Stimulated activated CD8-positive, alpha-beta memory T cell treated with anti-CD3 and anti-CD28 coated beads, Interleukin-4, amount 100 ng/mL, for 1 hour (primary cell): Measurements from ENCODE around the gene FAM187B.
"Not testable (repeated sequence)": the region's sequence is repeated elsewhere in the genome, so short reads cannot be mapped to it uniquely, and the experiment has no call there.

ENCODE experiments used
- DNase-seq, 2 donors: peaks; one replicate each; pipeline ENCODE4 v3.0.0-alpha.2; 2020; ENCODE audit warnings: low read depth in 2 of 2, low spot score in 1 of 2

The FAM187B gene

DNA sequence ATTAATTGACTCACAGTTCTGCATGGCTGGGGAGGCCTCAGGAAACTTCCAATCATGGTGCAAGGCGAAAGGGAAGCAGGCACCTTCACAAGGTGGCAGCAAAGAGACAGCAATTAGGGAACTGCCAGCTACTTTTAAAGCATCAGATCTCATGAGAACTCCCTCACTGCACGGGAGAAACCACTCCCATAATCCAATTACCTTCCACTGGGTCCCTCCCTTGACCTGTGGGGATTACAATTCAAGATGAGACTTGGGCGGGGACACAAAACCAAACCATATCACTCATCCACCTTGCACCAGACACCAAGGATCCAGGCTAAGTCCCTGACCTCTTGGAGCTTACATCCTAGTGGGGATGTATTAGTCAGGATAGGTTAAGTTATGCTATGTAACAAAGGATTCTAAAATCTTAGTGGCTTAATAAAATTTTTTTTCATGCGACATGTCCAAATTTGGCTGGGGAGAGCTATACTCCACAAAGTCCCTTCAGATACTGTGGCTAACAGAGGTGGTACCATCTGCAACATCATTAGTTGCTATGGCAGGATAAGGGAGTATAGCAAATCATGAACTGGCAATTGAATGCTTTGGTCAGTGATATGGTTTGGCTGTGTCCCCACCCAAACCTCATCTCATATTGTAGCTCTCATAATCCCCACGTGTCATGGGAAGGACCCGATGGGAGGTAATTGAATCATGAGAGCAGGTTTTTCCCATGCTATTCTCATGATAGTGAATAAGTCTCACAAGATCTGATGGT lies 8.3 kb upstream of the FAM187B start:
- no peak for DNase-seq

GRCh38 chr19:35232912-35233311 lies 4.4 kb upstream of the FAM187B start:
- DNase-seq, result no peak

DNA sequence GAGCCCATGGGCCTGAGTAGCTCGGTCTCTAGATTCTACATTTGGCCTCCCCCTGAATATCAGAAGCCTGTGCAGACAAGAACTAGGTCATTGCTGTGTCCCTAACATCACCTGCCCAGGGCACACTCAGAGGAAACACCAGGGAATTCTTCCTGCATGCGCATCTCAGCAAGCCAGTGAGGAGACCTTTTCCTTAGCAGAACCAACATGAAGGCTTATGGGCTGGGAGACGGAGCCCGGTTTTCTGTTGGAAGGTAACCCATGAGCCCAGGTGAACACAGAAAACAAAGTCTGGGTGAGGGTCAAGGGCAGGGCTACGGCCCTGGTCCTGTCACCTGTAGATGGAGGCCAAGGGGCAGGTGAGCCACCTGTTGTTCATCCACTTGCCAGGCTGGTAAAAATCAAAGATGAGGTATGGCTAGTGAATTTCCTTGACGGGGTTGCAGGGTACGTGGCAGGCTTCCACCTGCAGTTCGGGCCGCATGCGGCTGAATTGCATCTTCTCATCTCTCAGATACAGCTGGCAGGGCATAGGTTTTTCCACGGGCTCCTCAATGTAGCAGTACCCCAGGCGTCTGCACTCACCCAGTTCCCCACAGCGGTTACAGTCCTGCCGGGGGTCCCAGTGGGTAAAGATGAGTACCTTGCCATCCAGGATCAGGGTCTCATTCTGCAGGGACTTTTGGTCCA lies 3.6 kb upstream of the FAM187B start:
- no peak for DNase-seq

GRCh38 chr19:35229601-35230000 lies 1.1 kb upstream of the FAM187B start:
- no peak for DNase-seq

DNA sequence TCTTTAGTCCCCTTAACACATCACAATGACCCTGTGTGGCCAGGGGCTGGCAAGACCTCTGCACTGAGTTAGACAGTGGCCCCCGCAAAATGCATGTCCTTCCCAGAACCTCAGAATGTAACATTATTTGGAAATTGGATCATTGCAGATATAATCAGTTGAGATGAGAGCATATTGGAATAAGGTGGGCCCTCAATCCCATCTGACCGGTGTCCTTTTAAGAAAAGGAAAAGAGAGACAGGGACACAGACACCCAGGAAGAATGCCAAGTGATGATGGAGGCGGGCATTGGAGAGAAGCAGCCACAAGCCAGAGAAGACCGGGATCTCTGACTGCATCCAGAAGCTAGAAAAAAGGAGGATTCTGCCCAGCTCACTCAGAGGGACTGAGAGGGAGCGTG lies 1.8 kb downstream of the FAM187B start:
- no peak for DNase-seq

GRCh38 chr19:35225951-35226350 lies 2.6 kb downstream of the FAM187B start:
- DNase-seq, result no peak

DNA sequence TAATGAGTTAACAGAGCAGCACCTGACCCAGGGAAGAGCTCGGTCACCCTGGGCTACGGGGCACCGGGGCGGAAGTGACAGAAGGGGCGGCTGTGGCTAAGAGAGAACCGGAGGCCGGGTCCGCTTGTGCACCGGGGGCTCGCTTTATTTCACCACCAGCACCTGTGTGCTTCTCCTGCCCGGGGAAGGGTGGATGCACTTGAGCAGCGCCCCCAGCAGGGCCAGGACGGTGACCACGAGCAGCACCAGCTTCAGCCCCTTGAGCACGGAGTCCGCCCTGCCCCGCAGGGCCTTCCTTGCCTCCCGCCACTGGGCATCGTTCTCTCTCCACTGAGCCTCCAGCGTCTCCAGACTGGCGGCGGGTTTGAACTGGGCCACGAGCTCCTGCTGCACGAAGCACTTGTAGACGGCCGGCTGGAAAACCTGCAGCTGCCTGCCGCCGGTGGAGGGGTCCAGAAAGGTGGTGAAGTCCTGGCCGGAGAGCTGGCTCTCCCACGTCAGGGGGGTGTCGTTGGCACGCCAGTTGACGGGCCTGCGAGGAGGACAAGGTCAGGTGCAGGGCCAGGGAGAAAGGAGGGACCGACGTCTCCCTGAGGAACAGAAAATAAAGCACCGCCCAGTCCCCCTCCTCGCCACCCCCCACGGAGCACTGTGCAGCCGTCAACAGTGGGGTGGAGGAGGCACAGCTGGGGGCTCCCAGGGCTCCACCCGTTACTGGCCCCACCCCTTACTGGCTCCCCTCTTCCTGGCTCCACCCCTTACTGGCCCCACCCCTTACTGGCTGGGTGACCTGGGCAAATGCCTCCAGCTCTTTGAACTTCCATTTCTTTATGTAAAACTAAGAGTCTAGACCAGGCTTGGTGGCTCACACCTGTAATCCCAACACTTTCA lies 3.6 kb downstream of the FAM187B start:
- DNase-seq, result no peak

- no peak for DNase-seq
Observed at GRCh38 chr19:35223862-35224505, 4.6 kb downstream of the FAM187B start.

GRCh38 chr19:35223084-35223790 lies 5.3 kb downstream of the FAM187B start:
- no peak for DNase-seq

DNA sequence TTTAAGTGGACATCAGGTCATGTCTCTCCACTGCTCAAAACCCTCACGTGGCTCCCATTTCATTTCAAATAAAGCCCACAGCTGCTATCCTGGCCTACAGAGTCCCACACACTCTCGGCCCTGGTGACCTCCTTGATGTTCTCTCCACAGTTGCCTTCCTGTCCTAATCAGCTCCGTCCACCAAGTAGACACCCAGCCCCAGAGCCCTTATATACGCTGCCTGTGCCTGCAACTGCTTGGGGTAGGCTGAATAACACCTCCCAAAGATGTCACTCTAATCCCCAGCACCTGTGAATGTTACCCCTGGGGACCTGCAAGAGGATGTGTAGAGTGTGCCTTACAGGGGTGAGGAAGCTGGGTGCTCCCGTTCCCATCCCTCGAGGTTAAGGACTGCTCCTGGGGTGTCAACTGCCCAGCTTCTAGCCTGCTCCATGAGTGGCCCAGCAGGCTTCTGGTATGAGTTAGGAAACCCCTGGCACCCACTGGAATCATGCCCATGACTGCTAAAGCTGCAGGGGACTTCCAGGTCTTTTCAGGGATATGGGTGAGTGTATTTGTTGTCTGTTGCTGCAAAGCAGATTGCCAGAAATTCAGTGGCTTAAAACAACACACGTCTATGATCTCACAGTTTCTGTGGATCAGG lies 6.0 kb downstream of the FAM187B start:
- no peak for DNase-seq

- DNase-seq, result not testable (repeated sequence)
Observed at GRCh38 chr19:35220973-35221590, 7.5 kb downstream of the FAM187B start.

DNA sequence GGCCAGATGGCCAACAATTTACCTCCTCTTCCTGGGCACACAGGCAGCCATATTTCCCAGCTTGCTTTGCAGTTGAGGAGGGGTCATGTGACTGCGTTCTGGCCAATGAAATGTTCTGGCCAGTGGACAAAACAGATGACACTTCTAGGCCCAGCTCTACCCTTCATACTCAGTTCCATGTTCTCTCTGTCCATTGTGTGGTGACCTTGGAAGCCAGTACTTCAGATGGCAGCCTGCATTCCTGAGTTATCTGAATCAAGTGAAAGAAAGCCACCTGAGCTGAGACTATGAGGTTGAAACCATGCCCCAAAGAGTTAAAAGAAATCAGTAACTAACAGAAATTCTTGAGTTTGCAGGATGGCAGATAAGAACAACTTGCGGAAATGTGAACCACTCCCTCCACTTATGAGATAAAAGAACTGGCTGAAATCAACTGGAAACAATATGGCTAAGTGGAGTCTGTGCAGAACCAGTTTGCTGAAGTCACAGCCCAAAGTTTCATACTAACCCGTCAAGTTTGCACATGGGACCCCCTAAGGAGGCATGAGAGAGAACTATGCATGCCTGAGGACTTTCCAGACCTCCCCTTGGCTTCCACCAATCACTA lies 8.1 kb downstream of the FAM187B start:
- DNase-seq, result no peak

DNA sequence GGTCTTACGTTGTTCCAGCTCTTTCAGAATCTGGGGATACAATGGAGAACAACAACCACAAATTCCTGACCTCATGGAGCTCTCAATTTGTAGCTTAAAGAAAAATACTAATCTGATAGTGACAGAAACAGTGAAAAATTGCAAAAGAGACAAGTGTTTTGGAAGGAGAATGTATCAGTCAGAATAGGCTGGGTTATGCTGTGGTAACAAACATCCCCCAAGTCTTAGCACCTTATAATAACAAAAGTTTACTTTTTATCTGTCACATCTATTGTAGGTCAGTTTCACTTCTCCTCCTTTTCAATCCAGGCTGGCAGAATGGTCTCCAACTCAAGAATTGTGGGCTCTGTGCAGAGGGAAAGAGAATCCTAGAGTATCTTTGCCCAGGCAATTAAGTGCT lies 9.5 kb downstream of the FAM187B start:
- DNase-seq, result no peak

- no peak for DNase-seq
Observed at GRCh38 chr19:35217649-35217990, 10.9 kb downstream of the FAM187B start.

- DNase-seq, result no peak
Observed at GRCh38 chr19:35216833-35217648, 11.5 kb downstream of the FAM187B start.

DNA sequence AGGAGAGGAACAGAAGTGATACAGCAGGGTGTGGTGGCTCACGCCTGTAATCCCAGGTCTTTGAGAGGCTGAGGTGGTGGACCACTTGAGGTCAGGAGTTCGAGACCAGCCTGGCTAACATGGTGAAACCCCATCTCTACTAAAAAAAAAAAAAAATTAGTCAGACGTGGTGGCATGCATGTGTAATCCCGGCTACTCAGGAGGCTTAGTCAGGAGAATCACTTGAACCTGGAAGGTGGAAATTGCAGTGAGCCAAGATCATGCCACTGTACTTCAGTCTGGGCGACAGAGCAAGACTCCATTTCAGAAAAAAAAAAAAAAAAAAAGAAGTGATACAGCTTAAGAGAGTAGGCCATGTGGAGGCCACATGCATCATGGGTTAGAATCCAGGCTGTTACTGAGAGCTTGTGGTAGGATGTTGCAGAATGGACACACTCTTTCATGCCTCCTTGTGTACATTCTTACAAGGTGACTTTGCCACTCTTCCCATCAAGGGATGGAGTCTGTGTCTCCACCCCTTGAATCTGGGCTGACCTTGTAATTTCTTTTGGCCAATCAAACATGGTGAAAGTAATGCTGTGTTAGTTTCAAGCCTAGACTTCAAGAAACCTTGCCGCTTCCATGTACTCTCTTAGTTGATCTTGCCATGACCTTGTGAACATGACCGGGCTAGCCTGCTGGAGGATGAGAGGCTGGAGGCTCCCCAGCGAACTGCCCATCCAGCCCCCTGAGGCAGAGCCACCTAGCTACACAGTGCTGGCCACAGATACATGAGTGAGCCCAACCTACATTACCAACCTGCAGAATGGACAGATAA lies 12.3 kb downstream of the FAM187B start:
- DNase-seq, result no peak

DNA sequence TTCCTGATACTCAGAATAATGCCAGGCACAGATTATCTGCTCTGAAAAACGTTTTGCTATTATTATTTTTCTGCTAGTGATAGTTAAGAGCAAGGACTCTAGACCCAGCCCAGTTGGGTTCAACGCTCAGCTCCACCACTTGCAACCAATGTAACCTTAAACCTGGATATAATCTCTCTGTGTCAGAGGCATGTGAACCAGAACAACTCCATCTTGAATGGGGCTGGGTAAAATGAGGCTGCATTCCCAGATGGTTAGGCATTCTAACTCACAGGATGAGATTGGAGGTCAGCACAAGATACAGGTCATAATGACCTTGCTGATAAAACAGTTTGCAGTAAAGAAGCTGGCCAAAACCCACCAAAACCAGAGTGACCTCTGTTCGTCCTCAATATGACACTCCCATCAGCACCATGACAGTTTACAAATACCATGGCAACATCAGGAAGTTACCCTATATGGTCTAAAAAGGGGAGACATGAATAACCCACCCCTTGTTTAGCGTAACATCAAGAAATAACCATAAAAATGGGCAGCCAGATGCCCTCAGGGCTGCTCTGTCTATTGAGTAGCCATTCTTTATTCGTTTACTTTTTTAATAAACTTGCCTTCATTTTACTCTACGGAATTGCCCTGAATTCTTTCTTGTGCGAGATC lies 13.6 kb downstream of the FAM187B start:
- no peak for DNase-seq
